ENCODE results near the gene AFG3L2.
A peak's percentile ranks its signal among the peaks of the same experiment; 100 is the strongest.

GRCh38 chr18:12287131-12287681 lies 89.8 kb downstream of the AFG3L2 start:
- TF ChIP-seq CTCF (conservative IDR thresholded peaks at IDR 0.05; ENCODE audit: low read depth in 2 of 2) (no peak), REST (IDR thresholded peaks at IDR 0.05; ENCODE audit: unreplicated experiment) (no peak), EZH2 (IDR thresholded peaks at IDR 0.05; ENCODE audit: low read depth, unreplicated experiment) (peak; percentile 38), ZNF331 (CRISPR knock-in tag; IDR thresholded peaks at IDR 0.05; ENCODE audit: low read depth) (no peak), ETS1 (IDR thresholded peaks at IDR 0.05) (no peak), EZH2phosphoT487 (IDR thresholded peaks at IDR 0.05; ENCODE audit: unreplicated experiment) (no peak), POLR2AphosphoS5 (IDR thresholded peaks at IDR 0.05; ENCODE audit: low read depth) (no peak), CREB1 (CRISPR knock-in tag; IDR thresholded peaks at IDR 0.05; ENCODE audit: low read depth) (no peak), ZNF462 (CRISPR knock-in tag; IDR thresholded peaks at IDR 0.05) (no peak), ZNF114 (CRISPR knock-in tag; IDR thresholded peaks at IDR 0.05) (no peak), STAT1 (IDR thresholded peaks at IDR 0.05; ENCODE audit: unreplicated experiment) (no peak), JUNB (IDR thresholded peaks at IDR 0.05; ENCODE audit: unreplicated experiment) (no peak), NANOG (IDR thresholded peaks at IDR 0.05; ENCODE audit: borderline replicate concordance) (no peak)
